Colonic mucosa (tissue), 4 donors: ENCODE results near the gene SPPL3. TPM values are rescaled to one million over a fixed set of nuclear protein-coding genes. Genes with fewer than 3 reads are reported as not detected.

Experiments
- DNase-seq: peaks from one replicate; pipeline ENCODE4 v3.0.0-alpha.2; 2020
- H3K27ac ChIP-seq: fragments of 200-600 bp; one replicate; pipeline ENCODE4 v1.8.0; 2021
- H3K27me3 ChIP-seq: fragments of 200-600 bp; one replicate; pipeline ENCODE4 v1.8.0; 2021
- H3K36me3 ChIP-seq: fragments of 200-600 bp; one replicate; pipeline ENCODE4 v1.8.0; 2021
- H3K4me1 ChIP-seq: fragments of 200-600 bp; one replicate; pipeline ENCODE4 v1.8.0; 2021; ENCODE audit warnings: mild to moderate bottlenecking
- H3K4me3 ChIP-seq: fragments of 200-600 bp; one replicate; pipeline ENCODE4 v1.8.0; 2021
- H3K9ac ChIP-seq, 2 donors: one replicate each; pipeline ENCODE4 v1.7.0; 2013; ENCODE audit warnings: control low read depth in 2 of 2, low read depth in 2 of 2, low read length in 2 of 2
- H3K9me3 ChIP-seq: fragments of 200-600 bp; one replicate; pipeline ENCODE4 v1.8.0; 2021
- CTCF ChIP-seq: fragments of 200-600 bp; IDR thresholded peaks from one replicate; pipeline ENCODE4 v1.8.0; 2022; ENCODE audit warnings: antibody characterized with exemption, mild to moderate bottlenecking
- intact Hi-C: fragments of 100-400 bp; cut with DNase I; formaldehyde crosslinking; loops from one replicate; pipeline ENCODE4 v1.14.1; 2022
- total RNA-seq, 2 donors: library from RNA; stranded (reverse); fragmentation: NEBNext Ultra II Directional in 1 of 2; extraction: Animal tissue kit (Norgen Biotek cat#: 25700) in 1 of 2; gene quantifications; one replicate each; pipeline ENCODE4 v1.2.1, GENCODE V29; 2021
- donor health status: healthy.
- donor health status: DM: no; HTN: no; CAD: no.
- donor health status: DM: no; HTN: no; CAD: no.

The SPPL3 gene
- total RNA-seq, 2 donors from 2014 or later, result 44.7 to 55.2 TPM

GRCh38 chr12:120816363-120816762 lies 87.8 kb downstream of the SPPL3 start:
- H3K4me1 ChIP-seq, result no peaks in the 10 kb centered on the region
- H3K27ac ChIP-seq, result no peak overlapping the region
- no peaks in the 10 kb centered on the region for H3K27me3 ChIP-seq
- H3K9ac ChIP-seq, result no peak overlapping the region
- intact Hi-C loops, result no loop called here
- H3K9me3 ChIP-seq, result no peaks in the 10 kb centered on the region
- no peaks in the 10 kb centered on the region for H3K36me3 ChIP-seq
- DNase-seq, result no peak
- TF ChIP-seq CTCF, result no peak
- no peak overlapping the region for H3K4me3 ChIP-seq

GRCh38 chr12:120814903-120815429 lies 89.2 kb downstream of the SPPL3 start:
- Histone ChIP-seq H3K27me3 (no peaks in the 10 kb centered on the region), H3K27ac (no peak overlapping the region), H3K9ac (no peak overlapping the region), H3K4me3 (no peak overlapping the region), H3K9me3 (no peaks in the 10 kb centered on the region), H3K36me3 (no peaks in the 10 kb centered on the region), H3K4me1 (no peaks in the 10 kb centered on the region)
- no peak for TF ChIP-seq CTCF
- intact Hi-C loops, result no loop called here
- DNase-seq, result no peak

- intact Hi-C loops, result no loop called here
- TF ChIP-seq CTCF, result no peak
- Histone ChIP-seq H3K9ac (no peak overlapping the region), H3K4me3 (no peak overlapping the region), H3K36me3 (peaks cover 3% of the 10 kb centered on the region), H3K27ac (no peak overlapping the region), H3K4me1 (no peaks in the 10 kb centered on the region), H3K9me3 (no peaks in the 10 kb centered on the region), H3K27me3 (no peaks in the 10 kb centered on the region)
- no peak for DNase-seq
Observed at GRCh38 chr12:120814203-120814902, 89.8 kb downstream of the SPPL3 start.

- no peaks in the 10 kb centered on the region for H3K27me3 ChIP-seq
- H3K27ac ChIP-seq, result no peak overlapping the region
- H3K4me1 ChIP-seq, result no peaks in the 10 kb centered on the region
- H3K36me3 ChIP-seq, result peaks cover 4% of the 10 kb centered on the region
- no peak overlapping the region for H3K9ac ChIP-seq
- DNase-seq, result no peak
- no peaks in the 10 kb centered on the region for H3K9me3 ChIP-seq
- intact Hi-C loops, result no loop called here
- H3K4me3 ChIP-seq, result no peak overlapping the region
- TF ChIP-seq CTCF, result no peak
Observed at GRCh38 chr12:120813588-120814153, 90.5 kb downstream of the SPPL3 start.

- no peaks in the 10 kb centered on the region for H3K9me3 ChIP-seq
- no peak overlapping the region for H3K4me3 ChIP-seq
- intact Hi-C loops, result no loop called here
- H3K27me3 ChIP-seq, result no peaks in the 10 kb centered on the region
- DNase-seq, result no peak
- TF ChIP-seq CTCF, result no peak
- H3K27ac ChIP-seq, result no peak overlapping the region
- no peaks in the 10 kb centered on the region for H3K4me1 ChIP-seq
- no peak overlapping the region for H3K9ac ChIP-seq
- peaks cover 4% of the 10 kb centered on the region for H3K36me3 ChIP-seq
Observed at GRCh38 chr12:120810021-120810420, 94.1 kb downstream of the SPPL3 start.
